H9 (cell line): ENCODE measurements around the gene PIM2. TPM values are rescaled to one million over a fixed set of nuclear protein-coding genes. Genes with fewer than 3 reads are reported as not detected.

Source experiments
- DNase-seq: peaks from one replicate; pipeline ENCODE4 v3.0.0-alpha.2; 2017
- H2AFZ ChIP-seq: one replicate; pipeline ENCODE4 v1.6.1; 2013; ENCODE audit warnings: mild to moderate bottlenecking, low read length, control low read depth, moderate library complexity
- H2AK5ac ChIP-seq: 2 replicates; pipeline ENCODE4 v1.6.1; 2013; ENCODE audit warnings: low read length, control low read depth, mixed read lengths; ENCODE audit not compliant: insufficient read length
- H2BK120ac ChIP-seq: one replicate; pipeline ENCODE4 v1.6.1; 2013; ENCODE audit warnings: low read depth, mild to moderate bottlenecking, low read length, control low read depth, inconsistent platforms; ENCODE audit not compliant: poor library complexity, severe bottlenecking
- H2BK12ac ChIP-seq: 2 replicates; pipeline ENCODE4 v1.6.1; 2013; ENCODE audit warnings: low read length, control low read depth, mixed read lengths, low read depth; ENCODE audit not compliant: insufficient read length
- H2BK15ac ChIP-seq: 2 replicates; pipeline ENCODE4 v1.6.1; 2013; ENCODE audit warnings: low read depth, low read length, control low read depth
- H2BK20ac ChIP-seq: one replicate; pipeline ENCODE4 v1.6.1; 2013; ENCODE audit warnings: low read depth, mild to moderate bottlenecking, low read length, control low read depth, inconsistent platforms; ENCODE audit not compliant: poor library complexity, severe bottlenecking
- H2BK5ac ChIP-seq: 2 replicates; pipeline ENCODE4 v1.6.1; 2013; ENCODE audit warnings: low read length, control low read depth, mixed read lengths; ENCODE audit not compliant: insufficient read length
- H3K14ac ChIP-seq: 2 replicates; pipeline ENCODE4 v1.6.1; 2013; ENCODE audit warnings: low read length, control low read depth; ENCODE audit not compliant: insufficient read depth
- H3K18ac ChIP-seq: 2 replicates; pipeline ENCODE4 v1.6.1; 2013; ENCODE audit warnings: low read depth, mild to moderate bottlenecking, mixed read lengths, low read length, control low read depth; ENCODE audit not compliant: insufficient read length
- H3K23ac ChIP-seq: 2 replicates; pipeline ENCODE4 v1.6.1; 2013; ENCODE audit warnings: low read length, control low read depth, mixed read lengths, low read depth; ENCODE audit not compliant: insufficient read length
- H3K23me2 ChIP-seq: 2 replicates; pipeline ENCODE4 v1.6.1; 2013; ENCODE audit warnings: low read depth, mild to moderate bottlenecking, mixed read lengths, low read length, control low read depth; ENCODE audit not compliant: insufficient read length, poor library complexity, severe bottlenecking
- H3K27ac ChIP-seq: 2 replicates; pipeline ENCODE4 v1.5.1; 2013; ENCODE audit warnings: low read length, control low read depth, mixed read lengths, low read depth; ENCODE audit not compliant: insufficient read length
- H3K27me3 ChIP-seq: 2 replicates; pipeline ENCODE4 v1.6.1; 2013; ENCODE audit warnings: low read length, control low read depth, inconsistent platforms; ENCODE audit not compliant: insufficient read depth
- H3K4ac ChIP-seq: 2 replicates; pipeline ENCODE4 v1.6.1; 2013; ENCODE audit warnings: low read depth, mild to moderate bottlenecking, control low read depth, inconsistent platforms, low read length, moderate library complexity
- H3K4me1 ChIP-seq: 2 replicates; pipeline ENCODE4 v1.6.1; 2013; ENCODE audit warnings: low read length, control low read depth, inconsistent platforms; ENCODE audit not compliant: insufficient read depth
- H3K4me2 ChIP-seq: 2 replicates; pipeline ENCODE4 v1.6.1; 2013; ENCODE audit warnings: low read length, control low read depth, mixed read lengths; ENCODE audit not compliant: insufficient read length, insufficient read depth
- H3K56ac ChIP-seq: 2 replicates; pipeline ENCODE4 v1.6.1; 2013; ENCODE audit warnings: low read depth, mild to moderate bottlenecking, mixed read lengths, low read length, control low read depth; ENCODE audit not compliant: insufficient read length
- H3K79me1 ChIP-seq: 2 replicates; pipeline ENCODE4 v1.6.1; 2013; ENCODE audit warnings: low read depth, mild to moderate bottlenecking, moderate library complexity, low read length, control low read depth, inconsistent platforms; ENCODE audit not compliant: insufficient read depth, poor library complexity, severe bottlenecking
- H3K79me2 ChIP-seq: 2 replicates; pipeline ENCODE4 v1.6.1; 2013; ENCODE audit warnings: low read length, control low read depth, inconsistent platforms; ENCODE audit not compliant: insufficient read depth
- H3K9ac ChIP-seq: 2 replicates; pipeline ENCODE4 v1.6.1; 2013; ENCODE audit warnings: low read length, control low read depth, mixed read lengths; ENCODE audit not compliant: insufficient read length; ENCODE audit errors: extremely low read depth
- H3K9me3 ChIP-seq: one replicate; pipeline ENCODE4 v1.6.1; 2013; ENCODE audit warnings: low read depth, low read length, inconsistent platforms; ENCODE audit not compliant: control insufficient read depth
- H3T11ph ChIP-seq: one replicate; pipeline ENCODE4 v1.6.1; 2013; ENCODE audit warnings: mild to moderate bottlenecking, low read length, control low read depth, inconsistent platforms
- H4K20me1 ChIP-seq: one replicate; pipeline ENCODE4 v1.6.1; 2013; ENCODE audit not compliant: control insufficient read depth, insufficient read length, insufficient read depth
- H4K5ac ChIP-seq: 2 replicates; pipeline ENCODE4 v1.6.1; 2013; ENCODE audit warnings: low read depth, mild to moderate bottlenecking, mixed read lengths, low read length, control low read depth; ENCODE audit not compliant: insufficient read length
- H4K8ac ChIP-seq: replicated peaks from 2 replicates; pipeline ENCODE4 v1.6.1; 2013; ENCODE audit warnings: low read length, control low read depth, mixed read lengths, low read depth; ENCODE audit not compliant: insufficient read length
- H4K91ac ChIP-seq: 2 replicates; pipeline ENCODE4 v1.6.1; 2013; ENCODE audit warnings: low read depth, mild to moderate bottlenecking, moderate library complexity, mixed read lengths, low read length, control low read depth; ENCODE audit not compliant: insufficient read length
- H3K27ac Mint-ChIP-seq, 3 experiments: 2 replicates in 2 of 3; 3 replicates in 1 of 3; pipeline ENCODE4 v1.8.0; 2020 to 2021; ENCODE audit warnings: mixed read lengths in 3 of 3, mild to moderate bottlenecking in 1 of 3, moderate library complexity in 1 of 3
- H3K27me3 Mint-ChIP-seq: 2 replicates; pipeline ENCODE4 v1.8.0; 2021; ENCODE audit warnings: low read depth, mild to moderate bottlenecking, moderate library complexity, mixed read lengths
- H3K36me3 Mint-ChIP-seq, 3 experiments: 2 replicates in 2 of 3; 3 replicates in 1 of 3; pipeline ENCODE4 v1.8.0; 2020 to 2021; ENCODE audit warnings: low read depth in 3 of 3, mixed read lengths in 3 of 3; ENCODE audit not compliant: insufficient read depth in 1 of 3
- H3K4me1 Mint-ChIP-seq, 2 experiments: 2 replicates each; pipeline ENCODE4 v1.8.0; 2020; ENCODE audit warnings: mixed read lengths in 2 of 2
- H3K4me3 Mint-ChIP-seq, 2 experiments: 2 replicates in 1 of 2; 3 replicates in 1 of 2; pipeline ENCODE4 v1.8.0; 2020 to 2021; ENCODE audit warnings: mild to moderate bottlenecking in 2 of 2, mixed read lengths in 2 of 2, moderate library complexity in 1 of 2
- H3K9me3 Mint-ChIP-seq, 2 experiments: 2 replicates in 1 of 2; 3 replicates in 1 of 2; pipeline ENCODE4 v1.8.0; 2020; ENCODE audit warnings: mild to moderate bottlenecking in 2 of 2, mixed read lengths in 2 of 2, moderate library complexity in 1 of 2
- CTCF ChIP-seq: fragments of 200-600 bp; sonication (generic); conservative IDR thresholded peaks from 3 replicates; pipeline ENCODE4 v1.8.0; 2021; ENCODE audit warnings: antibody characterized with exemption, mild to moderate bottlenecking
- WGBS: extraction: QIAGEN DNeasy Blood & Tissue Kit; methylation state at CpG from one replicate; pipeline ENCODE4 v1.1.7; 2013; ENCODE audit warnings: missing lambda C conversion rate, low lambda C conversion rate, mixed read lengths; ENCODE audit not compliant: insufficient read length; ENCODE audit errors: extremely low coverage; 5-methylcytosine and 5-hydroxymethylcytosine counted together
- total RNA-seq: library from RNA; stranded (reverse); gene quantifications from 2 replicates; pipeline ENCODE4 v1.2.1, GENCODE V29; 2021

Gene PIM2
- total RNA-seq, 1 experiment from 2014 or later, result 163 TPM

DNA sequence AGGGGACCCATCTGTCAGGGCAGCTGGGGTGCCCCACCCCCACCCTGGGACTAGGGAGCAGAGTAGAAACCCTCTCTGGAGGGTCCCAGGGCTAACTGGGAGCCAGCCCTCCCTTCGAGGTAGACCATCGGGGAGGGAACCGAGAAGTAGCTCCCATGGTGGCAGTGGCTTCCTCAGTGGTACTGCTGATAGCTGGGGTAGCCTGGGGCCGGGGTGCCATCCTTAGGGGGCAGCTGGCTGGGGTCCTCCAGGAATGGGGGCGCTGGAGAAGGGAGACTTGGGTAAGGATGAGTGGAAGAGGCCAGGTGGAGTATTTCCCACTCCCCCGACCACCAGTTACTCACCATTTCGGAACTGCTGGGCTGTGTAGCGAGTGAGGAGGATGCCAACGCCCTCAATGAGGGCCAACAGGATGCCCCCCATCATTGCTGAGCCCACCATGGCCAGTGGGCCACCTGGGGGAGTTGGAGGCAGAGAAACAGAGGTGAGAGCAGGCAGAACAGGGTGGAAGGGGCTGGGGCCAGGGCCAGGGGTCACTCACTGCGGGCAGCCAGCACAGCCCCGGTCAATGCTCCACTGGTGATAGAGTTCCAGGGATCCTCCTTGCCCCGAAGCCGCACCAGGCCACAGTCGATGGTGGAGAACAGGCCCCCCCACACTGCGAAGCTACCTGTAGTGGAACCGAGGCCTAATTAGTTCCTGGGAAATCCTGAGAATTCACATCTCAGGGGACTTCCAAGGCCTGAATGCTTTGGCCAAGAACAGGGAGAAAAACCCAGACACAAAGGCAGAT lies 25.1 kb downstream of the PIM2 start:
- H2BK120ac ChIP-seq, result no peak overlapping the region
- H3K4ac ChIP-seq, result no peak overlapping the region
- no peak overlapping the region for H4K5ac ChIP-seq
- no peak overlapping the region for H2AK5ac ChIP-seq
- no peak overlapping the region for H2AFZ ChIP-seq
- peaks cover 8% of the 10 kb centered on the region for H3K27me3 Mint-ChIP-seq
- no peak overlapping the region for H3T11ph ChIP-seq
- TF ChIP-seq CTCF, result no peak
- H3K18ac ChIP-seq, result no peak overlapping the region
- H3K14ac ChIP-seq, result no peak overlapping the region
- H4K8ac ChIP-seq, result no peak overlapping the region
- H3K23me2 ChIP-seq, result peaks cover 10% of the 10 kb centered on the region
- no peak overlapping the region for H3K27ac ChIP-seq
- WGBS, result no CpG with 5 or more reads among the region's 16 CpGs
- H2BK15ac ChIP-seq, result no peak overlapping the region
- peaks cover 3% of the 10 kb centered on the region for H3K79me1 ChIP-seq
- H3K9ac ChIP-seq, result no peak overlapping the region
- H3K23ac ChIP-seq, result no peak overlapping the region
- no peak overlapping the region for H2BK5ac ChIP-seq
- peaks cover 25 to 35% (median 26%) of the 10 kb centered on the region in 3 experiments for H3K36me3 Mint-ChIP-seq
- H2BK12ac ChIP-seq, result no peak overlapping the region
- no peak overlapping the region for H3K56ac ChIP-seq
- H4K20me1 ChIP-seq, result no peaks in the 10 kb centered on the region
- no peak overlapping the region for H3K4me2 ChIP-seq
- H3K27ac Mint-ChIP-seq, result no peak overlapping the region; a peak in 1 of 7 replicates
- H2BK20ac ChIP-seq, result no peak overlapping the region
- H3K4me1 Mint-ChIP-seq, result peaks cover 10 to 18% of the 10 kb centered on the region in 2 experiments
- no peak for DNase-seq
- no peaks in the 10 kb centered on the region for H3K27me3 ChIP-seq
- peaks cover 74 to 79% of the 10 kb centered on the region in 2 experiments for H3K9me3 Mint-ChIP-seq
- H3K4me3 Mint-ChIP-seq, result no peak overlapping the region
- H4K91ac ChIP-seq, result no peak overlapping the region
- no peaks in the 10 kb centered on the region; the same call in 1 of the 2 replicates for H3K79me2 ChIP-seq
- no peaks in the 10 kb centered on the region; the same call in 1 of the 2 replicates for H3K4me1 ChIP-seq
- H3K9me3 ChIP-seq, result no peaks in the 10 kb centered on the region
